HEK293 (cell line): ENCODE results near the gene LYZ.

ENCODE experiments used
- AEBP2 ChIP-seq: fragments of 450-650 bp; formaldehyde crosslinking; IDR thresholded peaks from 2 replicates; pipeline ENCODE4 v1.5.1; 2016; ENCODE audit warnings: missing biosample characterization, missing genetic modification characterization, borderline replicate concordance
- BCL11A ChIP-seq: fragments of 450-650 bp; formaldehyde crosslinking; IDR thresholded peaks from 2 replicates; pipeline ENCODE4 v1.5.1; 2016; ENCODE audit warnings: low read depth, missing biosample characterization, missing genetic modification characterization
- BCL11B ChIP-seq: fragments of 450-650 bp; formaldehyde crosslinking; IDR thresholded peaks from 2 replicates; pipeline ENCODE4 v1.5.1; 2016; ENCODE audit warnings: low read depth, missing biosample characterization, missing genetic modification characterization
- GLI4 ChIP-seq: fragments of 450-650 bp; formaldehyde crosslinking; IDR thresholded peaks from 2 replicates; pipeline ENCODE4 v1.5.1; 2016; ENCODE audit warnings: missing biosample characterization, missing genetic modification characterization
- GLIS1 ChIP-seq: fragments of 450-650 bp; formaldehyde crosslinking; IDR thresholded peaks from 2 replicates; pipeline ENCODE4 v1.5.1; 2016; ENCODE audit warnings: missing biosample characterization, missing genetic modification characterization
- GLIS2 ChIP-seq: fragments of 450-650 bp; formaldehyde crosslinking; IDR thresholded peaks from 2 replicates; pipeline ENCODE4 v1.5.1; 2016; ENCODE audit warnings: missing biosample characterization, missing genetic modification characterization
- HOXD13 ChIP-seq: sonication (generic); formaldehyde crosslinking; IDR thresholded peaks from 2 replicates; pipeline ENCODE4 v1.8.0; 2022; ENCODE audit warnings: missing genetic modification reagents, borderline replicate concordance
- IKZF3 ChIP-seq: fragments of 450-650 bp; IDR thresholded peaks from 2 replicates; pipeline ENCODE4 v1.5.0; 2018; ENCODE audit warnings: missing biosample characterization, mild to moderate bottlenecking, missing genetic modification characterization, moderate library complexity
- KLF10 ChIP-seq: fragments of 450-650 bp; IDR thresholded peaks from 2 replicates; pipeline ENCODE4 v1.5.1; 2018; ENCODE audit warnings: missing biosample characterization, mild to moderate bottlenecking, missing genetic modification characterization
- PRDM10 ChIP-seq: fragments of 450-650 bp; formaldehyde crosslinking; IDR thresholded peaks from 2 replicates; pipeline ENCODE4 v1.5.1; 2016; ENCODE audit warnings: missing biosample characterization, missing genetic modification characterization
- SP7 ChIP-seq: fragments of 450-650 bp; formaldehyde crosslinking; IDR thresholded peaks from 2 replicates; pipeline ENCODE4 v1.5.1; 2016; ENCODE audit warnings: missing biosample characterization, missing genetic modification characterization
- YY2 ChIP-seq: fragments of 450-650 bp; formaldehyde crosslinking; IDR thresholded peaks from 2 replicates; pipeline ENCODE4 v1.5.1; 2016; ENCODE audit warnings: missing biosample characterization, missing genetic modification characterization
- ZBTB11 ChIP-seq: fragments of 450-650 bp; formaldehyde crosslinking; conservative IDR thresholded peaks from 2 replicates; pipeline ENCODE4 v1.5.1; 2016; ENCODE audit warnings: low read depth, missing biosample characterization, missing genetic modification characterization
- ZBTB26 ChIP-seq: fragments of 450-650 bp; formaldehyde crosslinking; optimal IDR thresholded peaks from 2 replicates; pipeline ENCODE3; 2016; ENCODE audit warnings: missing biosample characterization, mild to moderate bottlenecking, missing genetic modification characterization
- ZNF121 ChIP-seq: fragments of 450-650 bp; formaldehyde crosslinking; IDR thresholded peaks from 2 replicates; pipeline ENCODE4 v1.5.1; 2016; ENCODE audit warnings: missing biosample characterization, missing genetic modification characterization
- ZNF169 ChIP-seq: fragments of 450-650 bp; formaldehyde crosslinking; IDR thresholded peaks from 2 replicates; pipeline ENCODE4 v1.5.1; 2016; ENCODE audit warnings: missing biosample characterization, missing genetic modification characterization
- ZNF223 ChIP-seq: fragments of 450-650 bp; formaldehyde crosslinking; IDR thresholded peaks from 2 replicates; pipeline ENCODE4 v1.5.1; 2016; ENCODE audit warnings: missing biosample characterization, missing genetic modification characterization
- ZNF324 ChIP-seq: fragments of 450-650 bp; formaldehyde crosslinking; IDR thresholded peaks from 2 replicates; pipeline ENCODE4 v1.5.1; 2016; ENCODE audit warnings: missing biosample characterization, missing genetic modification characterization
- ZNF366 ChIP-seq: fragments of 450-650 bp; formaldehyde crosslinking; conservative IDR thresholded peaks from 2 replicates; pipeline ENCODE4 v1.5.1; 2016; ENCODE audit warnings: missing biosample characterization, missing genetic modification characterization
- ZNF433 ChIP-seq: fragments of 450-650 bp; formaldehyde crosslinking; IDR thresholded peaks from 2 replicates; pipeline ENCODE4 v1.5.1; 2016; ENCODE audit warnings: missing biosample characterization, missing genetic modification characterization, low read depth
- ZNF571 ChIP-seq: fragments of 450-650 bp; formaldehyde crosslinking; IDR thresholded peaks from 2 replicates; pipeline ENCODE4 v1.5.0; 2017; ENCODE audit warnings: missing biosample characterization, missing genetic modification characterization
- ZNF629 ChIP-seq: fragments of 450-650 bp; formaldehyde crosslinking; IDR thresholded peaks from 2 replicates; pipeline ENCODE4 v1.5.1; 2017; ENCODE audit warnings: missing biosample characterization, missing genetic modification characterization
- ZNF792 ChIP-seq: fragments of 450-650 bp; formaldehyde crosslinking; IDR thresholded peaks from 2 replicates; pipeline ENCODE4 v1.5.1; 2016; ENCODE audit warnings: missing biosample characterization, missing genetic modification characterization
- ZNF843 ChIP-seq: fragments of 450-650 bp; formaldehyde crosslinking; IDR thresholded peaks from 2 replicates; pipeline ENCODE4 v1.5.1; 2016; ENCODE audit warnings: missing biosample characterization, missing genetic modification characterization
- ZSCAN16 ChIP-seq: fragments of 450-650 bp; formaldehyde crosslinking; IDR thresholded peaks from 2 replicates; pipeline ENCODE4 v1.5.1; 2016; ENCODE audit warnings: missing biosample characterization, missing genetic modification characterization
- ZSCAN23 ChIP-seq: fragments of 450-650 bp; formaldehyde crosslinking; IDR thresholded peaks from 2 replicates; pipeline ENCODE4 v1.5.1; 2016; ENCODE audit warnings: missing biosample characterization, missing genetic modification characterization
- ZSCAN4 ChIP-seq: fragments of 450-650 bp; formaldehyde crosslinking; IDR thresholded peaks from 2 replicates; pipeline ENCODE4 v1.5.1; 2017; ENCODE audit warnings: missing biosample characterization, missing genetic modification characterization
- ZXDB ChIP-seq: fragments of 450-650 bp; formaldehyde crosslinking; IDR thresholded peaks from 2 replicates; pipeline ENCODE4 v1.5.1; 2016; ENCODE audit warnings: missing biosample characterization, missing genetic modification characterization

LYZ gene

GRCh38 chr12:69359531-69360347 lies 11.6 kb downstream of the LYZ start, which contains the start of gene YEATS4 (continued):
- TF ChIP-seq GLIS1 (tag by site-specific recombination) (peak; percentile 74), BCL11A (tag by site-specific recombination) (peak; percentile 91), ZBTB26 (tag by site-specific recombination) (peak; percentile 96), ZNF121 (tag by site-specific recombination) (peak; percentile 65; the same call in 1 of the 2 replicates), ZNF324 (peak; percentile 94), ZXDB (tag by site-specific recombination) (peak; percentile 95), ZNF629 (tag by site-specific recombination) (peak; percentile 88), YY2 (no peak), ZNF792 (peak; percentile 78; the same call in 1 of the 2 replicates), IKZF3 (tag by site-specific recombination) (peak; percentile 88), HOXD13 (CRISPR knock-in tag) (no peak), ZNF169 (tag by site-specific recombination) (no peak), ZNF223 (tag by site-specific recombination) (0 out of 2 replicates have a peak, but pooled peaks have one; percentile 27), ZNF433 (tag by site-specific recombination) (no peak), AEBP2 (tag by site-specific recombination) (peak; percentile 7; the same call in 1 of the 2 replicates), ZSCAN16 (tag by site-specific recombination) (0 out of 2 replicates have a peak, but pooled peaks have one; percentile 47), ZNF366 (tag by site-specific recombination) (peak; percentile 72), ZBTB11 (peak; percentile 70), ZSCAN23 (tag by site-specific recombination) (peak; percentile 40; the same call in 1 of the 2 replicates), KLF10 (tag by site-specific recombination) (peak; percentile 65; the same call in 1 of the 2 replicates), GLIS2 (tag by site-specific recombination) (peak; percentile 96), PRDM10 (tag by site-specific recombination) (peak; percentile 57; the same call in 1 of the 2 replicates), ZSCAN4 (tag by site-specific recombination) (0 out of 2 replicates have a peak, but pooled peaks have one; percentile 43), SP7 (tag by site-specific recombination) (peak; percentile 80), ZNF843 (tag by site-specific recombination) (peak; percentile 64; the same call in 1 of the 2 replicates), BCL11B (peak; percentile 75), ZNF571 (no peak), GLI4 (tag by site-specific recombination) (peak; percentile 91)
